Measurements from ENCODE around the gene TXLNG.

GRCh38 chrX:16750136-16750535 lies 36.1 kb upstream of the TXLNG start:
- no peak for TF ChIP-seq CTCF (IDR thresholded peaks at IDR 0.05)
- no peak for TF ChIP-seq POLR2A (IDR thresholded peaks at IDR 0.05)

Measured in lower leg skin (tissue), 3 donors.